Posterior vena cava (tissue), 2 donors: ENCODE data around the gene CREBRF. TPM values are rescaled to one million over a fixed set of nuclear protein-coding genes. Genes with fewer than 3 reads are reported as not detected.
"Not testable (repeated sequence)": the region's sequence is repeated elsewhere in the genome, so short reads cannot be mapped to it uniquely, and the experiment has no call there.

Source experiments
- DNase-seq: peaks from one replicate; pipeline ENCODE4 v3.0.0-alpha.2; 2020; ENCODE audit warnings: low spot score
- intact Hi-C, 2 donors: fragments of 100-400 bp; cut with DNase I; formaldehyde crosslinking; loops; one replicate each; pipeline versions ENCODE4 v1.14.1 to v1.14.2; 2022 to 2023
- total RNA-seq, 2 donors: library from RNA; stranded (reverse); fragmentation: NEBNext Ultra II Directional; extraction: Animal tissue kit (Norgen Biotek cat#: 25700); gene quantifications; one replicate each; pipeline ENCODE4 v1.2.1, GENCODE V29; 2021
- donor health status: DM: yes; HTN: yes; CAD: no.
- donor health status: DM: yes; HTN: yes; CAD: no.

CREBRF gene
- total RNA-seq, 2 donors from 2014 or later: 26.1 to 27.8 TPM

GRCh38 chr5:173069671-173070070 is 13.5 kb downstream of the CREBRF start:
- DNase-seq: no peak
- intact Hi-C loops: no loop called here

GRCh38 chr5:173075137-173075843 is 19.1 kb downstream of the CREBRF start:
- DNase-seq: no peak
- intact Hi-C loops: no loop called here

- no peak for DNase-seq
- intact Hi-C loops: no loop called here
Observed at GRCh38 chr5:173075970-173076369, 19.8 kb downstream of the CREBRF start.

GRCh38 chr5:173076471-173076870 is 20.3 kb downstream of the CREBRF start:
- DNase-seq, intact Hi-C loops: not testable (repeated sequence)

- intact Hi-C loops: no loop called here
- no peak for DNase-seq
Observed at GRCh38 chr5:173078878-173079277, 22.7 kb downstream of the CREBRF start.

- intact Hi-C loops: no loop called here
- DNase-seq: no peak
Observed at GRCh38 chr5:173089581-173089980, 33.4 kb downstream of the CREBRF start.

GRCh38 chr5:173090639-173091038 is 34.5 kb downstream of the CREBRF start:
- intact Hi-C loops: no loop called here
- DNase-seq: no peak

GRCh38 chr5:173091981-173092380 is 35.8 kb downstream of the CREBRF start:
- DNase-seq: no peak
- intact Hi-C loops: no loop called here

- DNase-seq: no peak
- intact Hi-C loops: no loop called here
Observed at GRCh38 chr5:173093606-173094005, 37.5 kb downstream of the CREBRF start.

GRCh38 chr5:173094012-173094661 is 38.0 kb downstream of the CREBRF start:
- no peak for DNase-seq
- intact Hi-C loops: no loop called here

- no peak for DNase-seq
- intact Hi-C loops: no loop called here
Observed at GRCh38 chr5:173098787-173099186, 42.6 kb downstream of the CREBRF start.

- no peak for DNase-seq
- intact Hi-C loops: no loop called here
Observed at GRCh38 chr5:173099461-173099860, 43.3 kb downstream of the CREBRF start.

GRCh38 chr5:173101245-173101644 is 45.1 kb downstream of the CREBRF start:
- intact Hi-C loops: no loop called here
- DNase-seq: no peak

- intact Hi-C loops: no loop called here
- no peak for DNase-seq
Observed at GRCh38 chr5:173103411-173103810, 47.3 kb downstream of the CREBRF start.

- no peak for DNase-seq
- intact Hi-C loops: no loop called here
Observed at GRCh38 chr5:173108914-173109313, 52.8 kb downstream of the CREBRF start.

- DNase-seq: no peak
- intact Hi-C loops: no loop called here
Observed at GRCh38 chr5:173114536-173114935, 58.4 kb downstream of the CREBRF start.

- DNase-seq: no peak
- intact Hi-C loops: no loop called here
Observed at GRCh38 chr5:173119719-173120118, 63.6 kb downstream of the CREBRF start.

- intact Hi-C loops: no loop called here
- DNase-seq: no peak
Observed at GRCh38 chr5:173123416-173123815, 67.3 kb downstream of the CREBRF start.

- DNase-seq: not testable (repeated sequence)
Observed at GRCh38 chr5:173132166-173132565, 76.0 kb downstream of the CREBRF start.

GRCh38 chr5:173138707-173139106 is 82.6 kb downstream of the CREBRF start:
- no peak for DNase-seq
- intact Hi-C loops: no loop called here

More at GRCh38 chr5:173132166-173132565, 76.0 kb downstream of the CREBRF start:
- intact Hi-C loops: not testable (repeated sequence)

GRCh38 chr5:173139631-173140030 is 83.5 kb downstream of the CREBRF start:
- intact Hi-C loops: loop anchor here in 1 of 2 donors (10.0 kb wide), 1 partner anchor 155 kb away; the partner anchor contains the start of gene ATP6V0E1
- DNase-seq: no peak
